NCI-H1436 (cell line): ENCODE results near the gene SPATA16.
"Not testable (repeated sequence)": the region's sequence is repeated elsewhere in the genome, so short reads cannot be mapped to it uniquely, and the experiment has no call there.

Experiments
- DNase-seq: peaks from one replicate; lab custom pipeline; 2025; lab: John Stamatoyannopoulos, UW

SPATA16 gene

GRCh38 chr3:173058229-173058628, 82.8 kb downstream of the SPATA16 start:
- no peak for DNase-seq

DNA sequence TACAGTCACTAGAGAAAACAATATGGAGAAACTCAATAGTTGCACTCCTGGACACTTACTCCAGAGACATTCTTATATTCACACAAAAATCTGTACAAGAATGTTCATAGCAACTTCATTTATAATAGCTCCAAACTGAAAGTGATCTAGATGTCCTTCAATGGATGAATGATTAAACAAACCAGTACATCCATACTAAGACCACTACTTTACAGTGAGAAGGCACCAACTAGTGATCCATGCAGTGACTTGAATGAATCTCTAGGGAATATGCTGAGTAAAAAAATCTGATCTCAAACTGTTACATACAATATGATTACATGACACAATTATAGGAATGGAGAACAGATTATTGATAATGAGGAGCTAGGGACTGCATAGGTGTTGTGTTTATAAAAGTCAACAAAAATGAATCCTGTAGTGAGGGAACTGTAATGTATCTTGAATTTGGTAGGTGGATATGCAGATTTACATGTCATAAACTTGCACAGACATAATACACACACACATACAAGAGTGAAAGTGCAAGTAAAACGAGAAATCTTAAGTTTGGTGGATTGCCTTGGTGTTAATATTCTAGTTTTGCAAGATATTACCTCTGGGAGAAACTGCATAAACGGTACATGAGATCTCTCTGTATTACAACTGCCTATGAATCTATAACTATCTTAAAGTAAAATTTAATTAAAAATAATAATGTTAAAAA, 85.7 kb downstream of the SPATA16 start:
- DNase-seq, result no peak

DNA sequence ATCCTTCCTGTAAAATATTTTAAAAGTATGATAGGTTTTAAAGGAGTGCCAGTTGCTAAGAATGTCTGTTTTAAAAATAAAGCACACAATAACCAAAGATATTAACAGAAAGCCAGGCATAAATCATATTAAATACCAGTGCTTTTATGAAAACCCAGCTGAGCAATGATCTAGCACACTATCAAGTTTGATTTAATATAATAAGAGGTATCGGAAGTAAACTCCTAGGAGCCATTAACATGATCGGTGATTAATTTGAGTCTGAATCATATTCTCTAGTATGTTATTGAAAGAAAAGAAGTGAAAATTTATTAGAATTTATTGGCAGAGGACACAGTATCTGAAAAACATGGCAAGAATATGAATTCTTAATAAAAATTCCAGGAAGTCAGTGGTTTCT, 91.7 kb downstream of the SPATA16 start:
- no peak for DNase-seq

GRCh38 chr3:173045770-173046382, 95.2 kb downstream of the SPATA16 start:
- DNase-seq, result no peak

DNA sequence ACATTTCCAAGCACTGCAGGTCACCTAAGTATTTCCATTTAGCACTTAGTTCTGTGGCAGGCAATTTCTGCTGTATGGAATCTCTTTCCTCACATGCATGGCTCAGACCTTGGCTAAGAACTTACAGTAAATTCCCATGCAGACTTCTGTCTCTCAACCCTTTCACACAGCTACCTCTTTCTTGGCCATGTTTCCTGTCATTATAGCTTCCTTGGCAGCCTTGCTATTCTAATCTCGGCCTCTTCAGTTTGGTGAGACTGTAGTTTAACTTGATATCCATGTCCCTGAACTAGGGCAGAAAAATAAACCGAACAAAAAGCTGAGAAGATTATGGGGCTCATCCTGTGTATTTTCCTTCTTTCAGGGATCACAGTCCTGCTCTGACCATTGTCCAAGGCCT, 96.0 kb downstream of the SPATA16 start:
- DNase-seq, result no peak

DNA sequence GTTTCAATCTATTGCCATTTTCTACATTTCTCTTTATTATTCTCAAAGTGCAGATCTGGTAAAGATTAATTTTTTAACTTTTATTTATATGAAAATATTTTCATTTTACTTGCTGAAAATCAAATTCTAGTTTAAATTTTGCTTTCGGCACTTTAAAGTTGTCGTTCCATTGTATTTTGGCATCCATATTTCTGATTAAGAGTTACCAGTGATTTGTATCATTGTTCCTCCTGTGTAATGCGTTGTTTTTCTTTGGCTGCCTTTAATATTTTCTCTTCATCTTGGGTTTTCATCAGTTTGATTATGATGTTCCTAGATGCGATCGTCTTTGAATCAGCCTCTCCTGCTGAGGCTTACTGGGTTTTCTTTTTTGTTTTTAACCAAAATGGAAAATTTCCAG, 97.3 kb downstream of the SPATA16 start:
- DNase-seq, result no peak

- DNase-seq, result no peak
These were observed 102.6 kb downstream of the SPATA16 start for GRCh38 chr3:173038484-173038871.

DNA sequence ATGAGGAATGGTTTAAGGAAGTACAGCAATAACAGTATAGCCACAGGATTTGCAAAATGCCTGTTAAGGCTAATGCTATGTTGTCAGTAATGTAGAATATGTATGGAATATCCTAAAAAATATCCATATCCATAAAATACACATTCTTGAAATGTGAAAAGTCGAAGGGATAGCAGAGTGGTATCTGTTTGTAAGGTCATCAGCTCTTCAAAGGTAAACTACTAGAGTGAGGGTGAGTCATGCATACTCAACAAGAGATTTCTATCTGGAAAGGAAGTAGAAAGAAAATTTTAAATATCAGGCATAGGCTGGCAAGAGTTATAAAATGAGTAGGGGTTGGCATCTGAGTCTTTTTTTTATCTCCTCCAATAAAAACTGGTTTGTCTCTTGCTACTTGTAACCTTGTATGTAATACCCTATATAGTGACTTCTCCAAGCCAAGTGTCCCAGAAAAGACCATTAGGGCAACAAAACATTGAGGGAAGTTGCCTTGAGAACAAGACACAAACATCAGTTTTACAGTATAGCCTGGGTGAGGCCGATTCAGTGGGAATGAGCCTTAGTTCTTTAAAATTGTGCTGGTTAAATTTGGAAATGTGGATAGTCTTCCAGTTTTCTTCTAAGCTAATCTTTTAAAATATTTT, 103.1 kb downstream of the SPATA16 start:
- DNase-seq, result no peak

GRCh38 chr3:173030273-173030672, 110.8 kb downstream of the SPATA16 start:
- DNase-seq, result no peak

GRCh38 chr3:173028351-173028750, 112.7 kb downstream of the SPATA16 start:
- no peak for DNase-seq

DNA sequence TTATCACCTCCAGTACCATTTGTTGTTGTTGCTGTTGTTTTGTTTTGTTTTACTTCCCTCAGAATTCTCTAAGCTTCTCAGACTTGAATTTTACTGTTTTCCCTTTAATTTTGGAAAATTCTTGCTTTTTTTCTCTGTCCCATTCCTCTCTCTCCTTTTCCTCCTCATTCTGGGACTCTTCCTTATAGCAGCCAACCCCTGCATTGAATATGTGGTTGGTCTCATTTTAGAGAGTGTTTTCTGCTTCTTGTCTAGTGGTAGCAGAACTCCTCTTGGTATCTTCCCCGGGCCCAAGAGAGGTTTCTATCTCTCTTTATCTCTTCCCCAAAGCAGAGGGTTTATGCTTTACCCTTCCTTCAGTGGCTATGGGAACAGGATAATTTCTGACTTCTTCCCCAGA, 113.6 kb downstream of the SPATA16 start:
- no peak for DNase-seq

DNA sequence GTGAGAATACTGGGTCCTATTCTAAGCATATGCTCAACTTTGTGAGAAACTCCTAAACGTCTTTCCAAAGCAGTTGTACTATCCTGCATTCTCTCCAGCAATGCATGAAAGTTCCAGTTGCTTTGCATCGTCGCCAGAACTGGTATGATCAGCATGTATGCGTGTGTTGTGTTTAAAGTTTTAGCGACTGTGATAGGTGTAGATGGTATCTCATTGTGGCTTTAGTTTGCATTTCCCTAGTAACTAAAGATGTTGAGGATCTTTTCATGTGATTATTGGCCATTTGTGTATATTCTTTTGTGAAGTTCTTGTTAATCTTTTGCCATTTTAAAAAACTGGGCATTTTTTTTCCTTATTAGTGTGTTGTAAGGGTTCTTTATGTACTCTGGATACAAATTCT, 115.1 kb downstream of the SPATA16 start:
- DNase-seq, result no peak

GRCh38 chr3:173021547-173022185, 119.4 kb downstream of the SPATA16 start:
- no peak for DNase-seq

GRCh38 chr3:173020128-173020527, 120.9 kb downstream of the SPATA16 start:
- not testable (repeated sequence) for DNase-seq

- no peak for DNase-seq
These were observed 121.7 kb downstream of the SPATA16 start for GRCh38 chr3:173019378-173019777.

DNA sequence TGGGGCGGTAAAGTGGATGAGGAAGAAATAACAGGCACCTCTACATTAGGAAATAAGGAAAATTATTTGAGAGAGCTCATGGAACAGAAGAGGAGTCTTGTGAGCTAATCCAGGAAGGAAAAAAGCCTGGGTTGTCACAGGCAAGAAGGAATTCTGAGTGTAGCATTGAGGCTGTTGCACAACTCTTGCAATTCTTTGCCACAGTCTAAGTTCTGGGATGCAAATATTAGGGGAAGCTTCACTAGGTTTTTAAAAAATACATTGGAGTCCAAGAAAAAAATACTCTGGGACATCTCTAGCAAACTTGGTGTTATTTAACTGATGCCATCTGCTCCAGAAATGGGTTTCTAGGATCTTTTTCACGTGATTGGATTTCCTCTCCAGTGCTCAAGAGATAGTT, 122.3 kb downstream of the SPATA16 start:
- DNase-seq, result no peak

- DNase-seq, result no peak
These were observed 127.7 kb downstream of the SPATA16 start for GRCh38 chr3:173013219-173013832.

DNA sequence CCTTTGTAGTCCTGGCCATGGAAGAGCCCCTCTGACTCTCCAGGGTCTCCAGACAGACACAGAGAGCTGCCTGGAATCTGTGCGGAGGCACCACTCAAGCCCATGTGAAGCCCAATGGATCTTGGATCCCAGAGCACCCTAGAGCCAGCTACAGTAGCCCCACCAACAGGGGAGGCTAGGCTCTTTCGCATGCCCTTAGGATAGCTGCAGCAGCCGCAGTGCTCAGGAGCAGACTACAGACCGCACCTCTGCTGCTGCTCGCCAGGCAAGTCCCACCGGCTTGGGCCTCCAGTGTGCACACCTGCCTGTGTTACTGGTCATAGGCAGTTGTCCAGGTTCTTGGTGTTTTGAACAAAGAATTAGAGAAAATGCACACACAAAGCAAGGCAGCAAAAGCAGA, 131.6 kb downstream of the SPATA16 start:
- no peak for DNase-seq

DNA sequence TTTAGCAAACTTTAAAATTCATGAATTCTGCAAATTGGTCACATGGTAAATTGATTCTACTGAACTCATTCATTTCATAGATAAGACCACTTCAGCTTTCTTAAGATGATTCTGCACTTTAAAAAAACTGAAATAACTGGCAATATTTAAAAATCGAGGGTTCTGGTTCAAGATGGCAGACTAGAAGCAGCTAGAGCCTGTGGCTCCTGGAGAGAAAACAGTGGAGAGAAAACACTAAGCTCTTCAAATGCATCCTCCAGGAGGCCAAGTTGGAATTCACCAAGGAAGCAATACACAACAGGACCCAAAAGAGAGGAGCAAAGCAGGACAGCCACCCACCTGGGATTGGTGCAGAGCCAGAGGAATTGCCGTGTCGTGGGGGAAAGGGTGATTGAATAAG, 132.1 kb downstream of the SPATA16 start:
- DNase-seq, result no peak

DNA sequence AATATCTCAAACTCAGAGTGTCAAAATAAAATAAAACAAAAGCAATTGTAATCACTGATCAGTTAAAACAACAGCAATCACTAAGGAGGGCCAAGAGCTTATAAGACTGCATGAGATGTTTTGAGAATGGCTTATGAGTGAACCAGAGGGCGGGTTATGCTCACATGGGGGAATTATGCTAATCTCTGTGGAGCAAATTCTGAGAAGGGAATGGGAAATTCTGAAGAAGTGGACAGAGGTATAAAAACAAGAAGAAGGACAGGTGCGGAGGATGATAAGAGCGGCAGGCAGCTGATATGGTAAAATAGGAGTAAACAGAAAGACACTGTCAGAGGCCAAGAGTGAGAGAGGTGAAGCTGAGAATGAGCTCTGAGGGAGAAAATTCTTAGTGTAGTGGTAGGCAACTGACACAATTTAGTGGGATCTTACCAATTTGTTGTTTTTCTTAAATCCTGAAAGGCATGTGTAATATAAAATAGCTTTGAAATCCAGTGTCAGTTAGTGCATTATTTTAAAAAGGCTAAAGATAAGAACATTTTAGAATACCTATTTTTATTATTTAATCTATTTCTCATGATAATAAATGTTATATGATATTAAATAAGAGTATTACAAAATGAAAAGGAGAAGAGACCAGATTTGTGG, 133.8 kb downstream of the SPATA16 start:
- no peak for DNase-seq

- no peak for DNase-seq
These were observed 135.0 kb downstream of the SPATA16 start for GRCh38 chr3:173006006-173006405.

DNA sequence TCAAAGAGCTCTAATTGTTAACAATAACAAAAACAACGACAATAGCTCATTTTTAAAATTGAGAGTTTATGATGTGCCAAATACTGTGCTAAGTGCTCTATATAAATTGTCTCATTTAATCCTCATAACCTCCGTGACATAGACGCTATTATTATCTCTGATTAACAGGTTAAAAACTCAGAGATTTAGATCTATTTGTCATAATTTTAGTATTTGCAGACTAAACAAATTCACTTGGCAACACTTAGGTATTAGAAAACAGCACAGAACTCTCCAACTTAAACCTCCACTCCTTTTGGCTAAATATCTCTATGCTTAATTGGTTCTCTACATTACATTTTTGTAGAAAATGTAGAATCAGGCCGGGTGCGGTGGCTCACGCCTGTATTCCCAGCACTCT, 136.4 kb downstream of the SPATA16 start:
- no peak for DNase-seq
